Stimulated activated CD8-positive, alpha-beta memory T cell treated with anti-CD3 and anti-CD28 coated beads, Interleukin-2, amount 100 ng/mL, for 1 hour (primary cell): ENCODE results near the gene KARS1.

ENCODE experiments used
- DNase-seq, 2 donors: peaks; one replicate each; pipeline ENCODE4 v3.0.0-alpha.2; 2020; ENCODE audit warnings: low read depth in 2 of 2

KARS1 gene

DNA sequence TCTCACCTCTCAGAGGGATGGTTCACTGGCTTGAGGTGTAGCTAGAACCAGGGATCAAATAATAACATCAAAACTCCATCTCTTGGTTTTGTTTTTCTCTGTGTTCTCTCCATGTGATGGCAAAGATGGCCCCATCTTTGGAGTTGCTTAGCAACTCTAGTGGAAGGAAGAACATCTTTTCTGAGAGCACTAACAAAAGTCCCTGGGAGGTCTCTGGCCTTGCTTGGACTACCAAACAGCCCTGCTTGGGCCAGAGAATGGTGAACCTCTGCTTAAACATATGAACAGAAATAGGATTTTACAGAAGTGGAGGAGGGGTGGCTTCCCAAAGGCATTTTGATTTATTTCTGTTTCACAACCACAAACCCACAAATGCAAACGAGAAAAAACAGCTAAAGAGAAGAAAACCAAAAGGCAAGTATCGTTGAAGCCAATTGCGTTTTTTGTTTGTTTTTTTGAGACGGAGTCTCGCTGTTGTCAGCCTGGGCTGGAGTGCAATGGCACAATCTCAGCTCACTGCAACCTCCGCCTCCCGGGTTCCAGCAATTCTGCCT is 68.1 kb downstream of the KARS1 start:
- no peak for DNase-seq

DNA sequence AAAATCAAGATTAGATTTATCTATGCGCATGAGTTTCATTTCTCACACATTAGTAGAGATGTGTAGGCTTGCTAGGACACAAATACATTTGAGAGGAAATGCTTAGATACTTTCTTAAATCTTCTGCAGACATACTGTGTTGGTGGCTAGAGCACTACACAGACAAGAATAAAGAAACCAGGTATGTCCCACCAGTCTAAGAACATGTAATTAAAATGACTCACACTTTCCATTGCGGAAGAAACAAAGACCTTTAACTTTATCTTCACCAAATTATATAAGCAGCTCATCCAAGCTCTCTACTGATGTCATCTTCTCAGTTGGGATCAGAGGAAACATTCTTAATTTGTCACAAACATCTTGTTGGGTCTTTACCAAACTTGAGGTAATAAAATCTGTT is 68.7 kb downstream of the KARS1 start:
- no peak for DNase-seq

DNA sequence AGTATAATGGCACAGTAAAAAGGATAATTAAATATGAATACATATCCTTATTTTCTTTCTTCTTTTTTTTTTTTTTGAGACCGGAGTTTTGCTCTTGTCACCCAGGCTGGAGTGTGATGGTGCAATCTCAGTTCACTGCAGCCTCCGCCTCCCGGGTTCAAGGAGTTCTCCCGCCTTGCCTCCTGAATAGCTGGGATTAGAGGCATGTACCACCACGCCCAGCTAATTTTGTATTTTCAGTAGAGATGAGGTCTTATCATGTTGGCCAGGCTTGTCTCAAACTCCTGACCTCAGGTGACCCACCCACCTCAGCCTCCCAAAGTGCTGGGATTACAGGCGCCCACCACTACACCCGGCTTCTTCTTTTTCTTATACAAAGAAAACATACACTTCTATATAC is 69.3 kb downstream of the KARS1 start:
- DNase-seq = no peak
